ENCODE results near the gene CELSR1. TPM values are rescaled to one million over a fixed set of nuclear protein-coding genes. Genes with fewer than 3 reads are reported as not detected.

Gene CELSR1
- total RNA-seq, 1 experiment from 2014 or later, result 19.6 TPM

DNA sequence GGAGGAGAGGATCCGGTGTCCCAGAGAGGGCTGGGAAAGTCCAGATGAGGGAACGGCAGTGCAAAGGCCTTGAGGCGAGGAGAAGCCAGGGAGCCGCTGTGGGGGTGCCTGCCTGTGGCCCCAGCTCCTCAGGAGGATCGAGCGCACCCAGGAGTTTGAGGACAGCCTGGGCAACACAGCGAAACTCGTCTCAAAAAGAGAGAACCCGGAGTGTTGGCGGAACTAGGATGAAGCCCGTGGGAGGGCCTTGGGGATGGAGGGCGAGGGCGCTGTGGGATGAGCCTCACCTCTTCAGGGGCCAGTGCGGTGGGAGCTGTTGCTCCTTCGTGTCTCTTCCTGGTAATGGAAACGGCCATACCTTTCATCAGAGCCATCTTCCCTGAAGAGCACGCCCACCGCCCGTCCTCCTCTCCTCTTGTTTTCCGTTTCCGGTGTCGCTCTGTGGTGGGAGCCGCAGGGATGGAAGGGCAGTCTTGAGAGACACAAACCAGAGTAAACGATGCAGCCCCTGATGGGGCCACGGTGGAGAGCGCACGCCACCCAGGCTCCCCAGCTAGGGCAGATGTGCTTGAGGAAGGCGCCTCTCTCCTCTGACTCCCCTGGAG lies 186.2 kb downstream of the CELSR1 start:
- ChIA-PET POLR2A (no interaction called here), RAD21 (ENCODE audit: low non-redundant PET in 1 of 2, low total read pairs in 2 of 2, uncharacterized antibody in 2 of 2, unreplicated experiment in 2 of 2) (no interaction called here), CTCF (no interaction called here)
- no TSS peak for BruUV-seq (replicated peaks)
- Histone ChIP-seq H3K4me2 (ENCODE audit: low read length) (no peak overlapping the region), H2AFZ (ENCODE audit: low read depth, low read length, poor library complexity, severe bottlenecking) (no peak overlapping the region), H3K4me1 (ENCODE audit: control insufficient read depth in 1 of 2, insufficient read depth in 2 of 2, low read length in 2 of 2) (peaks cover 13 to 14% of the 10 kb centered on the region in 2 experiments), H3K27ac (ENCODE audit: low read depth, low read length) (no peak overlapping the region), H4K20me1 (ENCODE audit: insufficient read depth) (peaks cover 6% of the 10 kb centered on the region; the same call in 1 of the 2 replicates), H3K9me3 (ENCODE audit: control insufficient read depth in 1 of 2, insufficient read depth in 1 of 2, low read depth in 1 of 2, low read length in 2 of 2) (no peaks in the 10 kb centered on the region), H3K79me2 (ENCODE audit: insufficient read depth, low read length) (peaks cover 25% of the 10 kb centered on the region; the same call in 1 of the 2 replicates), H3K36me3 (ENCODE audit: control insufficient read depth in 1 of 2, insufficient read depth in 2 of 2, low read length in 2 of 2) (peaks cover 42 to 57% of the 10 kb centered on the region in 2 experiments), H3K9me2 (ENCODE audit: insufficient read depth) (no peaks in the 10 kb centered on the region), H3K27me3 (ENCODE audit: insufficient read depth, low read length) (no peaks in the 10 kb centered on the region), H3K4me3 (replicated peaks in 1 of 2; ENCODE audit: low read depth in 1 of 2, low read length in 2 of 2) (no peak overlapping the region), H3K9ac (ENCODE audit: low read length) (no peak overlapping the region)
- ATAC-seq (no peak), DNase-seq (ENCODE audit: low read depth, low spot score) (no peak)
- intact Hi-C loops (cut with micrococcal nuclease), result no loop called here
- no peak for TF ChIP-seq ZFX (IDR thresholded peaks at IDR 0.05)
- TF ChIP-seq, protein P1, sequence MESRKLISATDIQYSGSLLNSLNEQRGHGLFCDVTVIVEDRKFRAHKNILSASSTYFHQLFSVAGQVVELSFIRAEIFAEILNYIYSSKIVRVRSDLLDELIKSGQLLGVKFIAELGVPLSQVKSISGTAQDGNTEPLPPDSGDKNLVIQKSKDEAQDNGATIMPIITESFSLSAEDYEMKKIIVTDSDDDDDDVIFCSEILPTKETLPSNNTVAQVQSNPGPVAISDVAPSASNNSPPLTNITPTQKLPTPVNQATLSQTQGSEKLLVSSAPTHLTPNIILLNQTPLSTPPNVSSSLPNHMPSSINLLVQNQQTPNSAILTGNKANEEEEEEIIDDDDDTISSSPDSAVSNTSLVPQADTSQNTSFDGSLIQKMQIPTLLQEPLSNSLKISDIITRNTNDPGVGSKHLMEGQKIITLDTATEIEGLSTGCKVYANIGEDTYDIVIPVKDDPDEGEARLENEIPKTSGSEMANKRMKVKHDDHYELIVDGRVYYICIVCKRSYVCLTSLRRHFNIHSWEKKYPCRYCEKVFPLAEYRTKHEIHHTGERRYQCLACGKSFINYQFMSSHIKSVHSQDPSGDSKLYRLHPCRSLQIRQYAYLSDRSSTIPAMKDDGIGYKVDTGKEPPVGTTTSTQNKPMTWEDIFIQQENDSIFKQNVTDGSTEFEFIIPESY (IDR thresholded peaks at IDR 0.05; ENCODE audit: extremely low read depth, insufficient replicate concordance, low read length), result no peak
- TF ChIP-seq FOSL1 (IDR thresholded peaks at IDR 0.05; ENCODE audit: low read depth), result no peak
- TF ChIP-seq YY1 (IDR thresholded peaks at IDR 0.05; ENCODE audit: extremely low read depth, insufficient replicate concordance, low read depth, low read length), result no peak
- TF ChIP-seq SIN3A (IDR thresholded peaks at IDR 0.05; ENCODE audit: low read depth), result no peak
- TF ChIP-seq, protein P2, sequence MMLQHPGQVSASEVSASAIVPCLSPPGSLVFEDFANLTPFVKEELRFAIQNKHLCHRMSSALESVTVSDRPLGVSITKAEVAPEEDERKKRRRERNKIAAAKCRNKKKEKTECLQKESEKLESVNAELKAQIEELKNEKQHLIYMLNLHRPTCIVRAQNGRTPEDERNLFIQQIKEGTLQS (IDR thresholded peaks at IDR 0.05), result no peak
- no peak for TF ChIP-seq TCF7L2 (IDR thresholded peaks at IDR 0.05; ENCODE audit: borderline replicate concordance, extremely low read depth, insufficient read depth, insufficient read length)
- TF ChIP-seq CEBPB (IDR thresholded peaks at IDR 0.05; ENCODE audit: low read depth), result no peak
- TF ChIP-seq ELF1 (IDR thresholded peaks at IDR 0.05; ENCODE audit: borderline replicate concordance, low read depth), result no peak
- TF ChIP-seq, protein P3, sequence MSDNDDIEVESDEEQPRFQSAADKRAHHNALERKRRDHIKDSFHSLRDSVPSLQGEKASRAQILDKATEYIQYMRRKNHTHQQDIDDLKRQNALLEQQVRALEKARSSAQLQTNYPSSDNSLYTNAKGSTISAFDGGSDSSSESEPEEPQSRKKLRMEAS (IDR thresholded peaks at IDR 0.05), result no peak
- no peak for TF ChIP-seq SP1 (IDR thresholded peaks at IDR 0.05; ENCODE audit: low read depth)
- no peak for TF ChIP-seq RAD21 (IDR thresholded peaks at IDR 0.05; ENCODE audit: low read depth)
- TF ChIP-seq, protein P4, sequence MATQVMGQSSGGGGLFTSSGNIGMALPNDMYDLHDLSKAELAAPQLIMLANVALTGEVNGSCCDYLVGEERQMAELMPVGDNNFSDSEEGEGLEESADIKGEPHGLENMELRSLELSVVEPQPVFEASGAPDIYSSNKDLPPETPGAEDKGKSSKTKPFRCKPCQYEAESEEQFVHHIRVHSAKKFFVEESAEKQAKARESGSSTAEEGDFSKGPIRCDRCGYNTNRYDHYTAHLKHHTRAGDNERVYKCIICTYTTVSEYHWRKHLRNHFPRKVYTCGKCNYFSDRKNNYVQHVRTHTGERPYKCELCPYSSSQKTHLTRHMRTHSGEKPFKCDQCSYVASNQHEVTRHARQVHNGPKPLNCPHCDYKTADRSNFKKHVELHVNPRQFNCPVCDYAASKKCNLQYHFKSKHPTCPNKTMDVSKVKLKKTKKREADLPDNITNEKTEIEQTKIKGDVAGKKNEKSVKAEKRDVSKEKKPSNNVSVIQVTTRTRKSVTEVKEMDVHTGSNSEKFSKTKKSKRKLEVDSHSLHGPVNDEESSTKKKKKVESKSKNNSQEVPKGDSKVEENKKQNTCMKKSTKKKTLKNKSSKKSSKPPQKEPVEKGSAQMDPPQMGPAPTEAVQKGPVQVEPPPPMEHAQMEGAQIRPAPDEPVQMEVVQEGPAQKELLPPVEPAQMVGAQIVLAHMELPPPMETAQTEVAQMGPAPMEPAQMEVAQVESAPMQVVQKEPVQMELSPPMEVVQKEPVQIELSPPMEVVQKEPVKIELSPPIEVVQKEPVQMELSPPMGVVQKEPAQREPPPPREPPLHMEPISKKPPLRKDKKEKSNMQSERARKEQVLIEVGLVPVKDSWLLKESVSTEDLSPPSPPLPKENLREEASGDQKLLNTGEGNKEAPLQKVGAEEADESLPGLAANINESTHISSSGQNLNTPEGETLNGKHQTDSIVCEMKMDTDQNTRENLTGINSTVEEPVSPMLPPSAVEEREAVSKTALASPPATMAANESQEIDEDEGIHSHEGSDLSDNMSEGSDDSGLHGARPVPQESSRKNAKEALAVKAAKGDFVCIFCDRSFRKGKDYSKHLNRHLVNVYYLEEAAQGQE (IDR thresholded peaks at IDR 0.05; ENCODE audit: low read depth), result no peak
- TF ChIP-seq SRF (IDR thresholded peaks at IDR 0.05; ENCODE audit: low read depth), result no peak
- TF ChIP-seq ZNF274 (IDR thresholded peaks at IDR 0.05; ENCODE audit: low read depth, low read length), result no peak
- no peak for TF ChIP-seq POLR2A (IDR thresholded peaks at IDR 0.05; ENCODE audit: borderline replicate concordance, extremely low read depth, insufficient read depth, insufficient read length)
- no peak for TF ChIP-seq JUND (IDR thresholded peaks at IDR 0.05)
- TF ChIP-seq, protein P5, sequence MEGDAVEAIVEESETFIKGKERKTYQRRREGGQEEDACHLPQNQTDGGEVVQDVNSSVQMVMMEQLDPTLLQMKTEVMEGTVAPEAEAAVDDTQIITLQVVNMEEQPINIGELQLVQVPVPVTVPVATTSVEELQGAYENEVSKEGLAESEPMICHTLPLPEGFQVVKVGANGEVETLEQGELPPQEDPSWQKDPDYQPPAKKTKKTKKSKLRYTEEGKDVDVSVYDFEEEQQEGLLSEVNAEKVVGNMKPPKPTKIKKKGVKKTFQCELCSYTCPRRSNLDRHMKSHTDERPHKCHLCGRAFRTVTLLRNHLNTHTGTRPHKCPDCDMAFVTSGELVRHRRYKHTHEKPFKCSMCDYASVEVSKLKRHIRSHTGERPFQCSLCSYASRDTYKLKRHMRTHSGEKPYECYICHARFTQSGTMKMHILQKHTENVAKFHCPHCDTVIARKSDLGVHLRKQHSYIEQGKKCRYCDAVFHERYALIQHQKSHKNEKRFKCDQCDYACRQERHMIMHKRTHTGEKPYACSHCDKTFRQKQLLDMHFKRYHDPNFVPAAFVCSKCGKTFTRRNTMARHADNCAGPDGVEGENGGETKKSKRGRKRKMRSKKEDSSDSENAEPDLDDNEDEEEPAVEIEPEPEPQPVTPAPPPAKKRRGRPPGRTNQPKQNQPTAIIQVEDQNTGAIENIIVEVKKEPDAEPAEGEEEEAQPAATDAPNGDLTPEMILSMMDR (IDR thresholded peaks at IDR 0.05 in 2 of 3, conservative IDR thresholded peaks at IDR 0.05 in 1 of 3; ENCODE audit: borderline replicate concordance in 1 of 3, insufficient read depth in 1 of 3, low read depth in 2 of 3, low read length in 2 of 3), result no peak
